ENCODE measurements around the gene YIPF2. TPM values are rescaled to one million over a fixed set of nuclear protein-coding genes. Genes with fewer than 3 reads are reported as not detected.

The YIPF2 gene
- total and polyA plus RNA-seq, 4 donors = 31.5 to 54.2 (median 38.2) TPM

GRCh38 chr19:10895363-10895762, 33.1 kb downstream of the YIPF2 start:
- Histone ChIP-seq H3K4me1 (ENCODE audit: control insufficient read depth, insufficient read depth, low read length) (peaks cover 73% of the 10 kb centered on the region), H3K27me3 (ENCODE audit: control insufficient read depth, insufficient read depth, low read length) (no peaks in the 10 kb centered on the region), H3K27ac (ENCODE audit: low read depth, low read length) (no peak overlapping the region), H3K9me3 (ENCODE audit: control insufficient read depth, insufficient read depth, low read length) (no peaks in the 10 kb centered on the region), H3K4me3 (ENCODE audit: low read depth, low read length) (no peak overlapping the region), H3K36me3 (ENCODE audit: control insufficient read depth, insufficient read depth, low read length) (peaks cover 14% of the 10 kb centered on the region)
- no peak for DNase-seq (ENCODE audit: low read depth in 4 of 6, low spot score in 6 of 6)
- 80% methylated on average over 4 of the region's 6 CpGs for WGBS (ENCODE audit: insufficient coverage)

GRCh38 chr19:10894911-10895213, 33.6 kb downstream of the YIPF2 start:
- WGBS (ENCODE audit: insufficient coverage) = 72% methylated on average over 5 of the region's 7 CpGs
- Histone ChIP-seq H3K27ac (ENCODE audit: low read depth, low read length) (no peak overlapping the region), H3K4me1 (ENCODE audit: control insufficient read depth, insufficient read depth, low read length) (peaks cover 73% of the 10 kb centered on the region), H3K27me3 (ENCODE audit: control insufficient read depth, insufficient read depth, low read length) (no peaks in the 10 kb centered on the region), H3K9me3 (ENCODE audit: control insufficient read depth, insufficient read depth, low read length) (no peaks in the 10 kb centered on the region), H3K4me3 (ENCODE audit: low read depth, low read length) (no peak overlapping the region), H3K36me3 (ENCODE audit: control insufficient read depth, insufficient read depth, low read length) (peaks cover 14% of the 10 kb centered on the region)
- no peak for DNase-seq (ENCODE audit: low read depth in 4 of 6, low spot score in 6 of 6)

- no peak for DNase-seq (ENCODE audit: low read depth in 4 of 6, low spot score in 6 of 6)
- 70% methylated on average over 5 of the region's 13 CpGs for WGBS (ENCODE audit: insufficient coverage)
Observed at GRCh38 chr19:10892256-10892655, 36.2 kb downstream of the YIPF2 start.

DNA sequence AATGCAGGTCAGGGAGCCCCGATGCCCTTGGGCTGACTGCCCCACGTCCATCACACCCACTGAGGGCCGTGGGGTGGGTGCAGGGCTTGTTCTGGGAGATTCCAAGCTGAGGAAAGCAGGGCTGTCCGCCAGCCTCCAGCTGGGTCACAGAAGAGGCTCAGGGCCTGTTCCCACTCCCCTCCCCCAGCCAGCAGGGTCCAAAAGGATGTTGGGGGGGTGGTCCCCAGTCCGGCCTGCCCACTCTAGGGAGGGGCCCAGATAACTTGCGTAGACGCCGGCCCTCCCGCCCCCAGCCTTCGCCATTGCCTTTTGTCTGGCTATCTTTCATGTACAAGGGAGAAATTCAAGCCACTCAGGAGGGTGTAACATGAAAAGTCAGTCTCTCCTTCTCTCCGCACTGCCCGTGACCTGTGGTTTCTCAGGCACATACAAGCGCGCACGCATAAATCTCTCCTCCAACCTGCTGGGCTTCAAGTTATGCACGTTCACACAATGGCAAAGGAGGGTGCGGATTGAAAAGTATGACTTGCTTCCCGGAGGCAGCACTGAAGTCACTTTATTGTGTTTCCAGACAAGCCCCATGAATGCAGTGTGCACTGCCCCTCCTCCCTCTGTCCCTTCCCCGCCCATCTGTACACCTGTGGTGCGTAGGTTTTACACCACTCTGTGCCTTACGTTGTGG, 36.9 kb downstream of the YIPF2 start:
- peak in 2 of 6 donors; percentile 70 to 81 for DNase-seq (ENCODE audit: low read depth in 4 of 6, low spot score in 6 of 6)
- 30% methylated on average over 8 of the region's 21 CpGs for WGBS (ENCODE audit: insufficient coverage)
- peaks cover 14% of the 10 kb centered on the region for H3K36me3 ChIP-seq (ENCODE audit: control insufficient read depth, insufficient read depth, low read length)
- H3K27me3 ChIP-seq (ENCODE audit: control insufficient read depth, insufficient read depth, low read length) = no peaks in the 10 kb centered on the region
- H3K4me1 ChIP-seq (ENCODE audit: control insufficient read depth, insufficient read depth, low read length) = peaks cover 76% of the 10 kb centered on the region
- H3K4me3 ChIP-seq (ENCODE audit: low read depth, low read length) = no peak overlapping the region
- no peaks in the 10 kb centered on the region for H3K9me3 ChIP-seq (ENCODE audit: control insufficient read depth, insufficient read depth, low read length)
- peak overlapping the region; percentile 69 for H3K27ac ChIP-seq (ENCODE audit: low read depth, low read length)

More at GRCh38 chr19:10892256-10892655, 36.2 kb downstream of the YIPF2 start:
- H3K9me3 ChIP-seq (ENCODE audit: control insufficient read depth, insufficient read depth, low read length) = no peaks in the 10 kb centered on the region
- H3K27ac ChIP-seq (ENCODE audit: low read depth, low read length) = no peak overlapping the region
- peaks cover 7% of the 10 kb centered on the region for H3K36me3 ChIP-seq (ENCODE audit: control insufficient read depth, insufficient read depth, low read length)
- no peaks in the 10 kb centered on the region for H3K27me3 ChIP-seq (ENCODE audit: control insufficient read depth, insufficient read depth, low read length)
- H3K4me1 ChIP-seq (ENCODE audit: control insufficient read depth, insufficient read depth, low read length) = peaks cover 77% of the 10 kb centered on the region
- no peak overlapping the region for H3K4me3 ChIP-seq (ENCODE audit: low read depth, low read length)

DNA sequence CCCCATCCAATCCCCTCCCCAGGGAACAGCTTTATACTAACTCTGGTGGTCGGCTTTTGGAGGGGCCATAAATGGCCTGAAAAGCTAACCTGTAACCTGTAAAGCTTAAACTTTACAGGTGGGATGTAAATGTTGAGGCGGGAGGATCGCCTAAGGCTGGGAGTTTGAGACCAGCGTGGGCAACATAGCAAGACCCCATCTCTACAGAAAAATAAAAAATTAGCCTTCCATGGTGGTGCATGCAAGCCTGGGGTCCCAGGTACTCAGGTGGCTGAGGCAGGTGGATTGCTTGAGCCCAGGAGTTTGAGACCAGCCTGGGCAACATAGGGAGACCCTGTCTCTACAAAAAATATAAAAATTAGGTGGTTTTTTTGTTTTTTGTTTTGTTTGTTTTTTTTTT, 38.6 kb downstream of the YIPF2 start:
- WGBS (ENCODE audit: insufficient coverage) = no CpG with 5 or more reads among the region's 4 CpGs
- no peak for DNase-seq (ENCODE audit: low read depth in 4 of 6, low spot score in 6 of 6)
- H3K4me3 ChIP-seq (ENCODE audit: low read depth, low read length) = no peak overlapping the region
- H3K36me3 ChIP-seq (ENCODE audit: control insufficient read depth, insufficient read depth, low read length) = peaks cover 11% of the 10 kb centered on the region
- no peaks in the 10 kb centered on the region for H3K9me3 ChIP-seq (ENCODE audit: control insufficient read depth, insufficient read depth, low read length)
- H3K27me3 ChIP-seq (ENCODE audit: control insufficient read depth, insufficient read depth, low read length) = no peaks in the 10 kb centered on the region
- no peak overlapping the region for H3K27ac ChIP-seq (ENCODE audit: low read depth, low read length)
- H3K4me1 ChIP-seq (ENCODE audit: control insufficient read depth, insufficient read depth, low read length) = peaks cover 73% of the 10 kb centered on the region

GRCh38 chr19:10888421-10888866, 40.0 kb downstream of the YIPF2 start:
- peaks cover 65% of the 10 kb centered on the region for H3K4me1 ChIP-seq (ENCODE audit: control insufficient read depth, insufficient read depth, low read length)
- no peak overlapping the region for H3K4me3 ChIP-seq (ENCODE audit: low read depth, low read length)
- peak overlapping the region; percentile 7 for H3K27ac ChIP-seq (ENCODE audit: low read depth, low read length)
- H3K36me3 ChIP-seq (ENCODE audit: control insufficient read depth, insufficient read depth, low read length) = peaks cover 11% of the 10 kb centered on the region
- WGBS (ENCODE audit: insufficient coverage) = 12% methylated on average over 10 of the region's 13 CpGs
- peak in 2 of 6 donors; percentile 86 to 91 for DNase-seq (ENCODE audit: low read depth in 4 of 6, low spot score in 6 of 6)
- no peaks in the 10 kb centered on the region for H3K27me3 ChIP-seq (ENCODE audit: control insufficient read depth, insufficient read depth, low read length)
- H3K9me3 ChIP-seq (ENCODE audit: control insufficient read depth, insufficient read depth, low read length) = no peaks in the 10 kb centered on the region

GRCh38 chr19:10887616-10888367, 40.6 kb downstream of the YIPF2 start:
- no peaks in the 10 kb centered on the region for H3K9me3 ChIP-seq (ENCODE audit: control insufficient read depth, insufficient read depth, low read length)
- peaks cover 17% of the 10 kb centered on the region for H3K36me3 ChIP-seq (ENCODE audit: control insufficient read depth, insufficient read depth, low read length)
- DNase-seq (ENCODE audit: low read depth in 4 of 6, low spot score in 6 of 6) = no peak
- no peaks in the 10 kb centered on the region for H3K27me3 ChIP-seq (ENCODE audit: control insufficient read depth, insufficient read depth, low read length)
- WGBS (ENCODE audit: insufficient coverage) = 68% methylated on average over 9 of the region's 9 CpGs
- no peak overlapping the region for H3K27ac ChIP-seq (ENCODE audit: low read depth, low read length)
- no peak overlapping the region for H3K4me3 ChIP-seq (ENCODE audit: low read depth, low read length)
- peaks cover 63% of the 10 kb centered on the region for H3K4me1 ChIP-seq (ENCODE audit: control insufficient read depth, insufficient read depth, low read length)

DNA sequence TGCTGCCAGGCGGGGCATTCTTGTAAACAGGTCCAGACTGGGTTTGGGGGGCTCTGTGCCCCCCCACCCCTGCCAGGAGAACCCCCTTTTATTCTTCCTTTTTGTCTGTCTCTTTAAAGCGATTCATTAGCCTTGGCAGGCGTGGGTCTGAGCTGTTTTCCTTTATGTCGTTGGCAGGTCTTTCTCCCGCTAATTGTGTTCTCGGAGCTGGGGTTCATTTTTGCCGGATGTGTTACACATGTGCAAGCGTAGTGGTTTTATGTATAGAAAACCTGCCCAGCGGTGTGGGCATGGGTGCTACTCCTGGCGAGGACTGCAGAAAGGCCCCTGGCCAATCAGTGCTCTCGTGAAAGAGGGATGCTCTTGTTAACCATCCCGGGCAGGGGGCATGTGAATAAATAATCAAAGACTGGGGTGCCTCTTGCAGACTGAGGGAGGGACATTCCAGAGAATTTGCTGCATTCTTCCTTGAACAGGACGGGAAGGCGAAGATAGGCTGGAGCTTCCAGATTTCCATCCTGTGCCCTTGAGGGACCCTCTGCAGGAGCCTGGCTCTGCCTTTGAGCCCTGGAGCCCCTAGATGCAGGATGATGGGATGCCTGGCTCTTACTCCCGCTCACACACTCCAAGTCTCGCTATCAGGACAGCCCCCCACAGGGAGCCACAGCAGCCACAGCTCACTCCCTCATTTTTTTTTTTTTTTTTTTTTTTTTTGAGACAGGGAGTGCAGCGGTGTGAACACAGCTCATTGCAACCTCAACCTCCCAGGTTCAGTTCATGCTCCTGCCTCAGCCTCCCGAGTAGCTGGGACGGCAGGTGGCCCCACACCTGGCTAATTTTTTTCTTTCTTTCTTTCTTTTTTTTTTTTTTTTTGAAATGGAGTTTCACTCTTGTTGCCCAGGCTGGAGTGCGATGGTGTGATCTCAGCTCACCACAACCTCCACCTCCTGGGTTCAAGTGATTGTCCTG, 43.0 kb downstream of the YIPF2 start:
- peaks cover 62% of the 10 kb centered on the region for H3K4me1 ChIP-seq (ENCODE audit: control insufficient read depth, insufficient read depth, low read length)
- peak in 2 of 6 donors; percentile 69 to 73 for DNase-seq (ENCODE audit: low read depth in 4 of 6, low spot score in 6 of 6)
- H3K27ac ChIP-seq (ENCODE audit: low read depth, low read length) = peak overlapping the region; percentile 61
- H3K4me3 ChIP-seq (ENCODE audit: low read depth, low read length) = no peak overlapping the region
- 17% methylated on average over 8 of the region's 20 CpGs for WGBS (ENCODE audit: insufficient coverage)
- no peaks in the 10 kb centered on the region for H3K9me3 ChIP-seq (ENCODE audit: control insufficient read depth, insufficient read depth, low read length)
- H3K36me3 ChIP-seq (ENCODE audit: control insufficient read depth, insufficient read depth, low read length) = peaks cover 31% of the 10 kb centered on the region
- no peaks in the 10 kb centered on the region for H3K27me3 ChIP-seq (ENCODE audit: control insufficient read depth, insufficient read depth, low read length)

- Histone ChIP-seq H3K27me3 (ENCODE audit: control insufficient read depth, insufficient read depth, low read length) (no peaks in the 10 kb centered on the region), H3K36me3 (ENCODE audit: control insufficient read depth, insufficient read depth, low read length) (peaks cover 39% of the 10 kb centered on the region), H3K27ac (ENCODE audit: low read depth, low read length) (no peak overlapping the region), H3K4me3 (ENCODE audit: low read depth, low read length) (no peak overlapping the region), H3K9me3 (ENCODE audit: control insufficient read depth, insufficient read depth, low read length) (no peaks in the 10 kb centered on the region), H3K4me1 (ENCODE audit: control insufficient read depth, insufficient read depth, low read length) (peaks cover 63% of the 10 kb centered on the region)
- WGBS (ENCODE audit: insufficient coverage) = no CpG with 5 or more reads among the region's 2 CpGs
- DNase-seq (ENCODE audit: low read depth in 4 of 6, low spot score in 6 of 6) = no peak
Observed at GRCh38 chr19:10884274-10884673, 44.2 kb downstream of the YIPF2 start.

All from spinal cord (tissue), 10 donors.